IPS-15b (cell line): Measurements from ENCODE around the gene ORAI3.

ENCODE experiments used
- H3K27me3 ChIP-seq: one replicate; pipeline ENCODE4 v1.6.1; 2013; ENCODE audit warnings: low read length; ENCODE audit not compliant: control insufficient read depth, insufficient read depth
- H3K36me3 ChIP-seq: one replicate; pipeline ENCODE4 v1.6.1; 2013; ENCODE audit warnings: low read length; ENCODE audit not compliant: control insufficient read depth, insufficient read depth
- H3K4me1 ChIP-seq: one replicate; pipeline ENCODE4 v1.6.1; 2013; ENCODE audit warnings: mild to moderate bottlenecking, low read length; ENCODE audit not compliant: control insufficient read depth, insufficient read depth
- H3K4me3 ChIP-seq: one replicate; pipeline ENCODE4 v1.5.1; 2013; ENCODE audit warnings: low read depth, low read length
- H3K9ac ChIP-seq: one replicate; pipeline ENCODE4 v1.6.1; 2013; ENCODE audit warnings: low read depth, mild to moderate bottlenecking, low read length
- H3K9me3 ChIP-seq: one replicate; pipeline ENCODE4 v1.6.1; 2013; ENCODE audit warnings: mild to moderate bottlenecking, low read length; ENCODE audit not compliant: control insufficient read depth, insufficient read depth

The ORAI3 gene

GRCh38 chr16:30953111-30953510, 4.2 kb downstream of the ORAI3 start:
- H3K4me3 ChIP-seq: no peak overlapping the region
- H3K9me3 ChIP-seq: no peaks in the 10 kb centered on the region
- no peak overlapping the region for H3K9ac ChIP-seq
- no peaks in the 10 kb centered on the region for H3K36me3 ChIP-seq
- peaks cover 2% of the 10 kb centered on the region for H3K4me1 ChIP-seq
- H3K27me3 ChIP-seq: peaks cover 5% of the 10 kb centered on the region

DNA sequence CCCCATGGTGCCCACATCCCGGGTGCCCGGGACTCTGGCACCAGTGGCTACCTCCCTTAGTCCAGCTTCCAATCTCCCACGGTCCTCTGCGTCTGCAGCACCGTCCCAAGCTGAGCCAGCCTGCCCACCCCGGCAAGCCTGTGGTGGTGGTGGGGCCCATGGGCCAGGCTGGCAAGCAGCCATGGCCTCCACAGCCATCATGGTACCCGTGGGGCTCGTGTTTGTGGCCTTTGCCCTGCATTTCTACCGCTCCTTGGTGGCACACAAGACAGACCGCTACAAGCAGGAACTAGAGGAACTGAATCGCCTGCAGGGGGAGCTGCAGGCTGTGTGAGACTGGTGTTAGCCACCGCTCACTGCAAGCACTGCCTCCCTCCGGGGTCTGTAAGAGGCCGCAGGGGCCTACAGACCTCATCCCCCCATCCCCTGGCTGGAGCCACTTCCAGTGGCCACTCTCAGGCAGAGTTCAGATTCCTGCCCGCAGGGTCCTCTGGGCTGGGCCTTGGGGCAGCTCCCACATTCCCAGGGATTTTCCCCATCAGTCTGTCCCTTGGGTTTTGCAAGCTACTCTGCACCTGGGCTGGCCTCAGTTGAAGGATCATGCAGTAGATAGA, 4.8 kb downstream of the ORAI3 start:
- Histone ChIP-seq H3K4me3 (no peak overlapping the region), H3K9ac (no peak overlapping the region), H3K36me3 (no peaks in the 10 kb centered on the region), H3K4me1 (peaks cover 2% of the 10 kb centered on the region), H3K9me3 (no peaks in the 10 kb centered on the region), H3K27me3 (peaks cover 5% of the 10 kb centered on the region)

GRCh38 chr16:30954993-30955392, 6.1 kb downstream of the ORAI3 start:
- Histone ChIP-seq H3K27me3 (peaks cover 3% of the 10 kb centered on the region), H3K4me1 (peaks cover 4% of the 10 kb centered on the region), H3K4me3 (no peak overlapping the region), H3K9me3 (no peaks in the 10 kb centered on the region), H3K9ac (no peak overlapping the region), H3K36me3 (peaks cover 3% of the 10 kb centered on the region)

DNA sequence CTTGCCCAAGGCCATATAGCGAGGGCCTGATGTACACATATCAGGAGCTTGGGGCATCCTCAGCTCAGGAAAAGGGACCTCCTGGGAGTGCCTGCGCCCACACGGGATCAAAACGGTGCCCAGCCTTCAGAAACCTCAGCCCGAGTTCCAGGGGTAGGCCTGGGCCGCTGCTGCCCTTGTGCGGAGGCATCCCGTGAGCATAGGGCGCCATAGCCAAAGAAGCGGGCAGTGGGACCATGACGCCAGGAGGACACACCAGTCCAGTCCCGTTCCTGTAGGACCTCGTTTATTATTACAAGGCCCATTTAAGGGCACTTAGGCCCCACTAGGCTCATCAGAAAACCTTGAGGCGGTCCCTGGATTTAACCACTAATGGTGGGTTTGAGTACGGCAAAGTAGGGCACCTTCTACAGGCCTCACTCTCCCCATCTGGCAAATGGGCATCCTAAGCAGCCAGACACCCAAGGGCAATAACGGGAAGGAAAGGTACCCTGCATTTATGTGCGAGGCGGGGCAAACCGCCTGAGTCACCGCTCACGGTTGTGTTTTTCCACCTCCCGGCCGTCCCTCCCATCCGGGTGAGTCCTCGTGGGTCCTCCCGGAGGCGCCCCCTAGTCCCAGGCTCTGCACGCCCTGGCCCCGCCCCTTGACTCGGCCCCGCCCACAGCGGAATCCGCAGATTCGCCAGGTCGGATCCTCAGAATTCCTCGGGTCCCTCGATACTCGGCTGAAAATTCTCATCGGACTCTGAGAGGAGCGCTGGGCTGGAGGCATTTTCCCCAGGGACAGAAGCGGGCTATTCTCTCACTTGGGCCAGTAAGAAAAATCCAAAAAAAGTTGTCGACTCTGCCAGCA, 8.0 kb downstream of the ORAI3 start:
- Histone ChIP-seq H3K27me3 (peaks cover 3% of the 10 kb centered on the region), H3K36me3 (peaks cover 21% of the 10 kb centered on the region), H3K4me1 (peaks cover 4% of the 10 kb centered on the region), H3K4me3 (peak overlapping the region; percentile 95), H3K9me3 (no peaks in the 10 kb centered on the region), H3K9ac (peak overlapping the region; percentile 99)

DNA sequence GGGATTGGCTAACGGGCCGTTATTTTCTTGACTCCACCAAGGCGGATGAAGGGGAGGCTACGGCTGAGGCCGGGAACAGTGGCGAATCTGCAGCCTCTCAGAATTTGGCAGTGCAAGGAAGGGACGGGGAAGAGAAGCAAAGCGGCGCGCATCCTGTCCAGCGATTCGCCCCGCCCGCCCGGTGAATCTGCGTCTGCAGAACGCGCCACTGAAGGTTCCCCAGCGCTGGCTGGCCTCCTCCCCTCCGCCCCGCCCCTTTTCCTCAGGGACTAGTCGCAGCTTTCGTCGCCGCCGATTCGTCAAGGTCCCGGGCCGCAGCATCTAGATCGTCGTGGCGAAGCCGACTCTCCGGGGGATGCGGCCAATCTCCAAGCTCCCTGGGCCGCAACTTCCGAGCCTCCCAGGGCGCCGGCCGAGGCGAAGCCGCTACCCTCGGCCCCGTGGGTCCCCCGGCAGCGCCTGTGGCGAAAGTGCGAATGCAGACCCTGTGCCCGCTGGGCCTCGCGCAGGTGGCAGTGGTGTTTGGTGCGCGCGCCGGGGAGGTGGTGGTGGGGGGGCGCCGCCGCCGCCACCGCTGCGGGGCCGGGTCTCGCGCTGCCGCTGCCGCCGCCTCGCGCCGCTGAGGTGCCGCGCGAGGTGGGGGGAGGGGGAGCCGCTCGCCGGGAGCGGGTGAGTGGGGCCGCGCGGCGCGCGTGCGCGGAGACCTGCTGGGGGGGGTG, 8.7 kb downstream of the ORAI3 start, which contains the start of gene SETD1A:
TSS of gene SETD1A (plus strand) at position 299 of the 719 bp plus-strand sequence. CDS start 978 bp downstream, outside the sequence.
- peak within 1 kb of the TSS; percentile 95 for H3K4me3 ChIP-seq
- H3K4me1 ChIP-seq: peaks cover 4% of the 10 kb centered on the region
- no peaks in the 10 kb centered on the region for H3K9me3 ChIP-seq
- peaks cover 22% of the 10 kb centered on the region for H3K36me3 ChIP-seq
- peaks cover 3% of the 10 kb centered on the region for H3K27me3 ChIP-seq
- H3K9ac ChIP-seq: peak within 1 kb of the TSS; percentile 99

- Histone ChIP-seq H3K36me3 (peaks cover 28% of the 10 kb centered on the region), H3K4me1 (peaks cover 4% of the 10 kb centered on the region), H3K27me3 (peaks cover 3% of the 10 kb centered on the region), H3K4me3 (peak overlapping the region; percentile 95), H3K9ac (peak overlapping the region; percentile 83), H3K9me3 (no peaks in the 10 kb centered on the region)
These were observed 9.6 kb downstream of the ORAI3 start for GRCh38 chr16:30958175-30959079.

- Histone ChIP-seq H3K4me1 (peaks cover 2% of the 10 kb centered on the region), H3K27me3 (no peaks in the 10 kb centered on the region), H3K9ac (no peak overlapping the region), H3K36me3 (peaks cover 52% of the 10 kb centered on the region), H3K9me3 (no peaks in the 10 kb centered on the region), H3K4me3 (no peak overlapping the region)
These were observed 12.5 kb downstream of the ORAI3 start for GRCh38 chr16:30961384-30961783.

DNA sequence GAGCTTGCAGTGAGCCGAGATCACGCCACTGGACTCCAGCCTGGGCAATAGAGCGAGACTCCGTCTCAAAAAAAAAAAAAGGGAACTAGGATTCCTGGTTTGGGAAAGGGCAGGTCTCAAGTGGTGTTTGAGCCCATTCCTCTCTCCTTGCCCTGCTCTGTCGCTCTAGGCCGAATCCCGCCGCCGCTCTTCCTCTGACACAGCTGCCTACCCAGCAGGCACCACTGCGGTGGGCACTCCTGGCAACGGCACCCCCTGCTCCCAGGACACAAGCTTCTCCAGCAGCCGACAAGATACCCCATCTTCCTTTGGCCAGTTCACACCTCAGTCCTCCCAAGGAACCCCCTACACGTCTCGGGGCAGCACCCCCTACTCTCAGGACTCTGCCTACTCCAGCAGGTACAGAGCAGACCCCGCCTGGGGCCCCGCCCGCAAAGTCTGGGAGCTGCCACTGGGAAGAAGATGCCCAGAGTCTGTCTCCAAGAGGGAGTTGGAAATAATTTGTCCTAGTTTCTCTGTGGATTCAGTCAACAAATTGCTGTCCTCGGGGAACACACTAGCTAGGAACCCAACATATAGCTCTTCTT, 15.2 kb downstream of the ORAI3 start:
- H3K36me3 ChIP-seq: peaks cover 66% of the 10 kb centered on the region

GRCh38 chr16:30964574-30965226, 15.8 kb downstream of the ORAI3 start:
- Histone ChIP-seq H3K4me1 (no peaks in the 10 kb centered on the region), H3K27me3 (no peaks in the 10 kb centered on the region), H3K9me3 (no peaks in the 10 kb centered on the region), H3K4me3 (no peak overlapping the region), H3K36me3 (peaks cover 72% of the 10 kb centered on the region), H3K9ac (no peak overlapping the region)

More for the DNA sequence above, 15.2 kb downstream of the ORAI3 start:
- Histone ChIP-seq H3K4me3 (no peak overlapping the region), H3K27me3 (no peaks in the 10 kb centered on the region), H3K9me3 (no peaks in the 10 kb centered on the region), H3K4me1 (no peaks in the 10 kb centered on the region), H3K9ac (no peak overlapping the region)

DNA sequence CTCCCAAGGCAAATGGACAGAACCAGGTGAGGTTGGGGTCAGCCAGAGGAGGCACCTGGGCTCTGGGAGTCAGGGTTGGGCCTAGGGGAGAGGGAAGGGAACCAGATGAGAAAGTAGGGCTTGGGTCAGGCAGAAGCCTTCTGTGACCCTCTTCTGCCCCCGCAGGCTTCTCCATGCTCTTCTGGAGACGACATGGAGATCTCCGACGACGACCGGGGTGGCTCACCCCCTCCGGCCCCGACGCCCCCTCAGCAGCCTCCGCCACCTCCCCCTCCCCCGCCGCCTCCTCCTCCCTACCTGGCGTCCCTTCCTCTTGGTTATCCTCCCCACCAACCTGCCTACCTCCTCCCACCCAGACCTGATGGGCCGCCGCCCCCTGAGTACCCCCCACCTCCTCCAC, 16.6 kb downstream of the ORAI3 start:
- no peaks in the 10 kb centered on the region for H3K4me1 ChIP-seq
- H3K4me3 ChIP-seq: no peak overlapping the region
- no peak overlapping the region for H3K9ac ChIP-seq
- no peaks in the 10 kb centered on the region for H3K9me3 ChIP-seq
- peaks cover 67% of the 10 kb centered on the region for H3K36me3 ChIP-seq
- H3K27me3 ChIP-seq: no peaks in the 10 kb centered on the region
